ENCODE results near the gene AMN. TPM values are rescaled to one million over a fixed set of nuclear protein-coding genes. Genes with fewer than 3 reads are reported as not detected.

AMN gene
- total and polyA plus RNA-seq, 2 donors from 2014 or later = 58.0 to 121 TPM

DNA sequence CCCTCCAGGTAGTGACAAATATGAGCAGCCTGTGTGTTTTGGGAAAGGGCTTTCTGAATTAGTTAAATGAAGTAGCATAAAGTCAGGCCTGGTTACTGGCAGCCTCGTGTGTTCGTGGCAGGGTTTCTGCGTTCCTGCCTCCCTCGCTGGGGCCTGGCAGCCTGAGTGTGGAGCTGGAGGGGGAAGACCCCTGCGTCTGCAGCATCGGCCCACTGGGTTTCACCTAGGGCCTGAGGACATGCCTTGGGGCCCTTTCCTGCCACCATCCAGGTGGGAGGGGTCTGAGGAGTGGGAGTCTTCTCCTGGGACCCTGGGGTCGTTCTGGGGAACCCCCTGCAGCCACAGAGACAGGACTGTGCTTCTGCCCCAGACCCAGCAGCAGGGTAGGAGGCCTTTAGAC, 20.4 kb upstream of the AMN start:
- Histone ChIP-seq H3K9me3 (ENCODE audit: control insufficient read depth in 2 of 3, insufficient read depth in 1 of 3, low read length in 3 of 3) (no peaks in the 10 kb centered on the region), H3K9ac (ENCODE audit: low read length in 3 of 3) (no peak overlapping the region), H3K36me3 (ENCODE audit: control insufficient read depth in 2 of 3, insufficient read depth in 3 of 3, low read length in 3 of 3) (peaks cover 2 to 4% (median 2%) of the 10 kb centered on the region in 3 donors), H3K27ac (ENCODE audit: low read depth in 2 of 2, low read length in 2 of 2) (no peak overlapping the region), H3K4me1 (ENCODE audit: control insufficient read depth in 2 of 3, insufficient read depth in 2 of 3, low read depth in 1 of 3, low read length in 3 of 3) (no peaks in the 10 kb centered on the region), H3K4me3 (ENCODE audit: low read length in 3 of 3) (no peak overlapping the region), H3K27me3 (ENCODE audit: control insufficient read depth, insufficient read depth, low read length) (no peaks in the 10 kb centered on the region)
- TF ChIP-seq, protein P1, sequence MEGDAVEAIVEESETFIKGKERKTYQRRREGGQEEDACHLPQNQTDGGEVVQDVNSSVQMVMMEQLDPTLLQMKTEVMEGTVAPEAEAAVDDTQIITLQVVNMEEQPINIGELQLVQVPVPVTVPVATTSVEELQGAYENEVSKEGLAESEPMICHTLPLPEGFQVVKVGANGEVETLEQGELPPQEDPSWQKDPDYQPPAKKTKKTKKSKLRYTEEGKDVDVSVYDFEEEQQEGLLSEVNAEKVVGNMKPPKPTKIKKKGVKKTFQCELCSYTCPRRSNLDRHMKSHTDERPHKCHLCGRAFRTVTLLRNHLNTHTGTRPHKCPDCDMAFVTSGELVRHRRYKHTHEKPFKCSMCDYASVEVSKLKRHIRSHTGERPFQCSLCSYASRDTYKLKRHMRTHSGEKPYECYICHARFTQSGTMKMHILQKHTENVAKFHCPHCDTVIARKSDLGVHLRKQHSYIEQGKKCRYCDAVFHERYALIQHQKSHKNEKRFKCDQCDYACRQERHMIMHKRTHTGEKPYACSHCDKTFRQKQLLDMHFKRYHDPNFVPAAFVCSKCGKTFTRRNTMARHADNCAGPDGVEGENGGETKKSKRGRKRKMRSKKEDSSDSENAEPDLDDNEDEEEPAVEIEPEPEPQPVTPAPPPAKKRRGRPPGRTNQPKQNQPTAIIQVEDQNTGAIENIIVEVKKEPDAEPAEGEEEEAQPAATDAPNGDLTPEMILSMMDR (IDR thresholded peaks at IDR 0.05; ENCODE audit: borderline replicate concordance, extremely low read depth, insufficient read depth) = no peak
- DNase-seq = no peak
- FAIRE-seq = no peak
- intact Hi-C loops (cut with DNase I) = no loop called here

DNA sequence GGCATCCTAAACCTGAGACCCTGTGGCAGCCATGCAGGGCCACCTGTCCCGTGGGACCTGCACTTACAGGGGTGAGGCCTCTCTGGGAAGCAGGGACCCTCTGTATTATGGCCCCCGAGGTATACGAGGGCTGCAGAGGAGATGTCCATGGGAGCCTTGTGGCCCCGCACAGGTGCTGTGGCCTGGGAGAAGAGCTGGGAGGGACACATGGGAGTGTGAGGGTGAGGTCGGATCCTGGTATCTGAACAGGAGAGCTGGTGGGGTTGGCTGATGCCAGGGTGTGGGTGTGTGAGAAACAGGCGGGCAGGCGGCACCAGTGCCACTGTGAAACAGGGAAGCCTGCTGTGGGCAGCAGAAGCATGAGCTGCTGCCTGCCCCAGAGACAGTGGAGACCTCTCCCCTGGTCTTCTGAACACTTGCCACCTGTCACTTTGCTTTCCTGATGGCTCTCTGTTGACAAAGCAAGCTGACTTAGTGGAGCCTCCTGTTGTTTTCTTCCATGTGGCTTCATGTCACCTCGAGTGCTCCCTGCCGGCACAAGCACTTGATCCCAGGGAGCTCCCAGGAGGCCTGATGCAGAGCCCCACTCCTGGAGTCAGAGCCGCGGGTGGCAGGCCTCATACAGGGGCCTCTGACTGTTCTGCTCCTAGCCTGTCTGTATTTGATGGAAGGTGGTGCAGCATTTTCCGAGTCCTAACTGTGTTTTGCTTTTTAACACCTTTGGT, 19.8 kb upstream of the AMN start:
- peaks cover 2 to 4% (median 2%) of the 10 kb centered on the region in 3 donors for H3K36me3 ChIP-seq (ENCODE audit: control insufficient read depth in 2 of 3, insufficient read depth in 3 of 3, low read length in 3 of 3)
- TF ChIP-seq, protein P1 (IDR thresholded peaks at IDR 0.05; ENCODE audit: borderline replicate concordance, extremely low read depth, insufficient read depth) = no peak
- H3K9ac ChIP-seq (ENCODE audit: low read length in 3 of 3) = no peak overlapping the region
- DNase-seq (no peak), FAIRE-seq (no peak)
- no peaks in the 10 kb centered on the region for H3K4me1 ChIP-seq (ENCODE audit: control insufficient read depth in 2 of 3, insufficient read depth in 2 of 3, low read depth in 1 of 3, low read length in 3 of 3)
- no peak overlapping the region for H3K4me3 ChIP-seq (ENCODE audit: low read length in 3 of 3)
- intact Hi-C loops (cut with DNase I) = no loop called here
- no peak overlapping the region for H3K27ac ChIP-seq (ENCODE audit: low read depth in 2 of 2, low read length in 2 of 2)
- no peaks in the 10 kb centered on the region for H3K9me3 ChIP-seq (ENCODE audit: control insufficient read depth in 2 of 3, insufficient read depth in 1 of 3, low read length in 3 of 3)
- no peaks in the 10 kb centered on the region for H3K27me3 ChIP-seq (ENCODE audit: control insufficient read depth, insufficient read depth, low read length)

DNA sequence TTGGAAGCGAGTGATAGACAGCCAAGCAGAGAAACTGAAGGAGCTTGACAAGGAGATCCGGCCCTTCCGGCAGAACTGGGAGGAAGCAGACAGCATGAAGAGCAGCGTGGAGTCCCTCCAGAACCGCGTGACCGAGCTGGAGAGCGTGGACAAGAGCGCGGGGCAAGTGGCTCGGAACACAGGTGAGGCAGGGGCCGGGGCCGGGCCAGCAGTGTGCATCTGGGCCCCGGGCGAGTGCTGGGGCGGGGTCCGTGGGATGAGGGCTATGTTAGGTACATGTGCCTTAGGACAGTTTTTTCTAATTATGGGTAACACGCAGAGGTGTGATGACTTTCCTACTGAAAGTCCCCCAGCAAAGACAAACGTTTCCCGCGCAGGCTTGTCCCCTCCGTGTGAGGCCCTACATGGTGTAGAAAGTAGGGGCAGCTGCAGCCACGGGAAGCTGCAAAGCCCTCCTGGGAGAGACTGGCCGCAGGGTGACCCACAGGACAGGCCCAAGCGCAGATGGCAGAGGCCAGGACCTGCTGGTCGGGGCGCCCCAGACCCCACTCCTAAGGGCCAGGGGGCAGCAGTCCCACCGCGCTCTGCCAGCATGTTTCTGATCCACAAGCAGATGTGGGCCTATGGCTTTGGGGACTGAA, 19.1 kb upstream of the AMN start:
- intact Hi-C loops (cut with DNase I) = no loop called here
- FAIRE-seq = no peak
- no peaks in the 10 kb centered on the region for H3K4me1 ChIP-seq (ENCODE audit: control insufficient read depth in 2 of 3, insufficient read depth in 2 of 3, low read depth in 1 of 3, low read length in 3 of 3)
- H3K36me3 ChIP-seq (ENCODE audit: control insufficient read depth in 2 of 3, insufficient read depth in 3 of 3, low read length in 3 of 3) = peaks cover 2 to 4% (median 2%) of the 10 kb centered on the region in 3 donors
- no peaks in the 10 kb centered on the region for H3K27me3 ChIP-seq (ENCODE audit: control insufficient read depth, insufficient read depth, low read length)
- H3K27ac ChIP-seq (ENCODE audit: low read depth in 2 of 2, low read length in 2 of 2) = no peak overlapping the region
- peak in 1 of 5 donors; percentile 49 for DNase-seq
- H3K9me3 ChIP-seq (ENCODE audit: control insufficient read depth in 2 of 3, insufficient read depth in 1 of 3, low read length in 3 of 3) = no peaks in the 10 kb centered on the region
- TF ChIP-seq, protein P1 (IDR thresholded peaks at IDR 0.05; ENCODE audit: borderline replicate concordance, extremely low read depth, insufficient read depth) = no peak
- no peak overlapping the region for H3K9ac ChIP-seq (ENCODE audit: low read length in 3 of 3)
- no peak overlapping the region for H3K4me3 ChIP-seq (ENCODE audit: low read length in 3 of 3)

Measured in kidney (tissue), 14 donors.